ENCODE data around the gene EDIL3.

EDIL3 gene

GRCh38 chr5:84148651-84149050, 236.0 kb downstream of the EDIL3 start:
- H3K9me3 Mint-ChIP-seq, result peaks cover 5% of the 10 kb centered on the region
- no peaks in the 10 kb centered on the region for H3K36me3 Mint-ChIP-seq
- ATAC-seq, result no peak
- DNase-seq (ENCODE audit: low spot score in 2 of 2), result no peak
- H3K4me3 Mint-ChIP-seq, result no peak overlapping the region
- H3K27ac Mint-ChIP-seq, result no peak overlapping the region
- no peaks in the 10 kb centered on the region for H3K4me1 Mint-ChIP-seq

- DNase-seq (ENCODE audit: low spot score in 2 of 2), result no peak
- H3K4me3 Mint-ChIP-seq, result no peak overlapping the region
- no peaks in the 10 kb centered on the region for H3K36me3 Mint-ChIP-seq
- H3K27ac Mint-ChIP-seq, result no peak overlapping the region
- no peak for ATAC-seq
- peaks cover 11% of the 10 kb centered on the region for H3K9me3 Mint-ChIP-seq
- H3K4me1 Mint-ChIP-seq, result no peaks in the 10 kb centered on the region
Measured at GRCh38 chr5:84137541-84137940, 247.1 kb downstream of the EDIL3 start.

DNA sequence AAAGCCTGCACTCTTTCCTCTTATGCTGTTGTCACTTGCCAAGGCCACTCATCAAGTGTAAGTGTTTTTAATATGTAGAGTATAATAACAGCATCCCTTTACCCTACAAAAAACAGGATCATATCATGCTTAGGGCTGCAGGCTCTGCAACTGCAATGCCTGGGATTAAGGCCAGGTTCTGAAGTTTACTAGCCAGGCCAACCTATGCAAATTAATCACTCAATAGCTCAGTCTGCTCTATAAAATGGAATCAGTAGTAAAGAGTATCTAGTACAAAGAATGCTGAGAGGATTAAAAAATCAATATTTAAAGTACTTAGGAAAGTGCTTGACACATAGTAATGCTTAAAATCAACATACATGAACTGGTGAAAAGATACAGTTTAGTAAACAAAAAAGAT, 253.3 kb downstream of the EDIL3 start:
- ATAC-seq (no peak), DNase-seq (ENCODE audit: low spot score in 2 of 2) (no peak)
- Mint-ChIP-seq H3K4me1 (no peaks in the 10 kb centered on the region), H3K4me3 (no peak overlapping the region), H3K27ac (no peak overlapping the region), H3K36me3 (no peaks in the 10 kb centered on the region), H3K9me3 (peaks cover 6% of the 10 kb centered on the region)

GRCh38 chr5:84130006-84130580, 254.6 kb downstream of the EDIL3 start:
- no peak overlapping the region for H3K27ac Mint-ChIP-seq
- H3K4me3 Mint-ChIP-seq, result no peak overlapping the region
- no peaks in the 10 kb centered on the region for H3K36me3 Mint-ChIP-seq

DNA sequence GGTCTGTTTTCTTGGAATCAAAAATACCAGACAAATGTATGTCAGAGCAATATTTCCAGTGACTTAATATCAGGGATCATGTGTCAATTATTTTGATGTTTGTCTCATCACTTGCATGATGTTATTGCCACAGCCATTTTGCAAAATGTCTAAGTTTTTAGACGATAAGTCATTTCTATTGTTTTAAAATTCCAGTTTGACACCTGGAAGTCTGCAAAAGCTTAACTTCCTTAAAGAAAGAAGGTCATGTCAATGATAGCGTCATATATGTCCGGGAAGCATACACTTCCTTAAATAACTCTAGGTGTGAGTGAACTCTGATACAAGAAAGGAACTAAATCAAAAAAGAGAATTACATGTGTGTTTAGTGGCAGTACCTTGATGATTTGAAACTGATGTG, 259.5 kb downstream of the EDIL3 start:
- ATAC-seq (no peak), DNase-seq (ENCODE audit: low spot score in 2 of 2) (no peak)
- Mint-ChIP-seq H3K9me3 (peaks cover 9% of the 10 kb centered on the region), H3K4me3 (no peak overlapping the region), H3K27ac (no peak overlapping the region), H3K4me1 (no peaks in the 10 kb centered on the region), H3K36me3 (no peaks in the 10 kb centered on the region)

More at GRCh38 chr5:84130006-84130580, 254.6 kb downstream of the EDIL3 start:
- ATAC-seq (no peak), DNase-seq (ENCODE audit: low spot score in 2 of 2) (no peak)
- Mint-ChIP-seq H3K4me1 (no peaks in the 10 kb centered on the region), H3K9me3 (peaks cover 6% of the 10 kb centered on the region)

DNA sequence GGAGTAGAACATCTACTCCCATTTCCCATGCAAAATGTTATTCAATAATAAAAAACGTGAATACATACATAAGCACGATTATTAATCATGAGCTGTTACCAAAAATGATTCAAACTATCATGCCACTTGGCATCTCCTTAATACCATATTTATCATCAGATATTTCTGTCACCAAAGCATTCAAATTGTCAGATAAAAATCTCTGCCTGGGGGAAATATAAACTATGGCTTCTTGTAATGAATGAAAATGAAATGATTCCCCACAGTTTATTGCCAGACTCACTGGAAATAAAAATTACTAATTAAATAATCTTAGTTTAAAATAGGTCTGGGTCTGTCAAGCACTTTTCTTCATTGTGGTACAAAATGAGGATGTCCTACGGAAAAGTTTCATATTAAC, 265.4 kb downstream of the EDIL3 start:
- no peak overlapping the region for H3K4me3 Mint-ChIP-seq
- DNase-seq (ENCODE audit: low spot score in 2 of 2) (no peak), ATAC-seq (no peak)
- H3K27ac Mint-ChIP-seq, result no peak overlapping the region
- peaks cover 6% of the 10 kb centered on the region for H3K9me3 Mint-ChIP-seq
- no peaks in the 10 kb centered on the region for H3K4me1 Mint-ChIP-seq
- no peaks in the 10 kb centered on the region for H3K36me3 Mint-ChIP-seq

DNA sequence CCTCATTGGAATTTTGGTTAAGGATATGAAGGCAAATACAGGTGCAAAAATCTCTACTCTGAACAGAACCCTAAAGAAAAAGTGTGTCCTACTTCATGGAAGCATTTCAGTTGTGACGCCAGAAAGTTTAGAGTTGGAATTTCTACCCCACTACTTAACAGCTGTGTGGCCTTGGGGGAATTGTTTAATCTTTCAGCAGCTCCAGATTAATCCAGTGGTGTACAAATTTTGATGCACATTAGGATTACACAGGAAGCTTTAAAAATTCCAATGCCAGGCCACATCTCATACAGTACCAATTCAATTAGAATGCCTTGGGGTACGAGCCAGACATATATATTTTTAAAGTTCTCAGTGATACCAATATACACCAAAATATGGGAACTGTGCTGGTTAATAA, 266.1 kb downstream of the EDIL3 start:
- no peaks in the 10 kb centered on the region for H3K36me3 Mint-ChIP-seq
- no peak for DNase-seq (ENCODE audit: low spot score in 2 of 2)
- H3K9me3 Mint-ChIP-seq, result peaks cover 6% of the 10 kb centered on the region
- no peak overlapping the region for H3K27ac Mint-ChIP-seq
- no peak for ATAC-seq
- no peaks in the 10 kb centered on the region for H3K4me1 Mint-ChIP-seq
- H3K4me3 Mint-ChIP-seq, result no peak overlapping the region

- Mint-ChIP-seq H3K4me3 (no peak overlapping the region), H3K4me1 (no peaks in the 10 kb centered on the region), H3K36me3 (no peaks in the 10 kb centered on the region), H3K27ac (no peak overlapping the region), H3K9me3 (peaks cover 13% of the 10 kb centered on the region)
- DNase-seq (ENCODE audit: low spot score in 2 of 2), result no peak
- no peak for ATAC-seq
Measured at GRCh38 chr5:84115727-84116126, 269.0 kb downstream of the EDIL3 start.

GRCh38 chr5:84113246-84114105, 271.2 kb downstream of the EDIL3 start:
- Mint-ChIP-seq H3K36me3 (no peaks in the 10 kb centered on the region), H3K4me1 (no peaks in the 10 kb centered on the region), H3K9me3 (peaks cover 15% of the 10 kb centered on the region), H3K27ac (no peak overlapping the region), H3K4me3 (no peak overlapping the region)
- DNase-seq (ENCODE audit: low spot score in 2 of 2) (no peak), ATAC-seq (no peak)

GRCh38 chr5:84092738-84093137, 291.9 kb downstream of the EDIL3 start:
- no peaks in the 10 kb centered on the region for H3K36me3 Mint-ChIP-seq
- no peak overlapping the region for H3K4me3 Mint-ChIP-seq
- H3K9me3 Mint-ChIP-seq, result peaks cover 11% of the 10 kb centered on the region
- no peak for ATAC-seq
- no peak overlapping the region for H3K27ac Mint-ChIP-seq
- no peaks in the 10 kb centered on the region for H3K4me1 Mint-ChIP-seq
- no peak for DNase-seq (ENCODE audit: low spot score in 2 of 2)

DNA sequence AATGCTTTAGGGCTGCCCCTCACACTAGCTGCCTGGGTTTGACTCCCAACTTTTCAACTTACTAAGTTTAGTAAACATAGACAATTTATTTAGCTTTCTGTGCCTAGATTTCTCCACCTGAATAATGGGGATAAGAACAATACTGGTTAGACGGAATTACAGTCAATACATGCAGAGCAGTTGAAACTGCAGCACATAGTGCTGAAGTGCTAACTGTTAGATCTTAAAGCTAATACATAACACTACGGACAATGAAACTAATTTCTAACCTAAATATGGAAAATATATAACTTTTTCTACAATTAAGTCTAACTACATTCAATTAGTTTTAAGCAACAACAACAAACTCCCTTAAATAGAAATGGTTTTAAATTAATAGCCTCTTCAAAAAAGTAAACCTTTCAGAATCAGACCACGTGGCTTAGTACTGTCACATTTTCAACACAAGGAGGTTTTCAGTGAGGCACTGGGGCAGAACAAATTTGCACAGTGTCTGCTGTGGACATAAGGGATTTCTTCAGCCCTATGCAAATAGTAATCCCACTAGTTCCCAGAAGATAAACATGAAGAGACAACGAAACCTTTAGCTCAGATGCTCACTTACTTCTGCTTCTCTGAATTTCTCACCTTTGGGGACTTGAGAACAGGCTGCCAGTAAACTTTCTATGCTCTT, 293.4 kb downstream of the EDIL3 start:
- Mint-ChIP-seq H3K4me1 (no peaks in the 10 kb centered on the region), H3K27ac (no peak overlapping the region), H3K36me3 (no peaks in the 10 kb centered on the region), H3K9me3 (peaks cover 11% of the 10 kb centered on the region), H3K4me3 (no peak overlapping the region)
- DNase-seq (ENCODE audit: low spot score in 2 of 2) (no peak), ATAC-seq (no peak)

GRCh38 chr5:84088996-84089395, 295.7 kb downstream of the EDIL3 start:
- no peak for DNase-seq (ENCODE audit: low spot score in 2 of 2)
- Mint-ChIP-seq H3K27ac (no peak overlapping the region), H3K4me3 (no peak overlapping the region), H3K9me3 (peaks cover 14% of the 10 kb centered on the region), H3K4me1 (no peaks in the 10 kb centered on the region), H3K36me3 (no peaks in the 10 kb centered on the region)
- ATAC-seq, result no peak

- Mint-ChIP-seq H3K27ac (no peak overlapping the region), H3K9me3 (peaks cover 9% of the 10 kb centered on the region), H3K36me3 (no peaks in the 10 kb centered on the region), H3K4me1 (no peaks in the 10 kb centered on the region), H3K4me3 (no peak overlapping the region)
- DNase-seq (ENCODE audit: low spot score in 2 of 2) (no peak), ATAC-seq (no peak)
Measured at GRCh38 chr5:84086511-84086910, 298.2 kb downstream of the EDIL3 start.

DNA sequence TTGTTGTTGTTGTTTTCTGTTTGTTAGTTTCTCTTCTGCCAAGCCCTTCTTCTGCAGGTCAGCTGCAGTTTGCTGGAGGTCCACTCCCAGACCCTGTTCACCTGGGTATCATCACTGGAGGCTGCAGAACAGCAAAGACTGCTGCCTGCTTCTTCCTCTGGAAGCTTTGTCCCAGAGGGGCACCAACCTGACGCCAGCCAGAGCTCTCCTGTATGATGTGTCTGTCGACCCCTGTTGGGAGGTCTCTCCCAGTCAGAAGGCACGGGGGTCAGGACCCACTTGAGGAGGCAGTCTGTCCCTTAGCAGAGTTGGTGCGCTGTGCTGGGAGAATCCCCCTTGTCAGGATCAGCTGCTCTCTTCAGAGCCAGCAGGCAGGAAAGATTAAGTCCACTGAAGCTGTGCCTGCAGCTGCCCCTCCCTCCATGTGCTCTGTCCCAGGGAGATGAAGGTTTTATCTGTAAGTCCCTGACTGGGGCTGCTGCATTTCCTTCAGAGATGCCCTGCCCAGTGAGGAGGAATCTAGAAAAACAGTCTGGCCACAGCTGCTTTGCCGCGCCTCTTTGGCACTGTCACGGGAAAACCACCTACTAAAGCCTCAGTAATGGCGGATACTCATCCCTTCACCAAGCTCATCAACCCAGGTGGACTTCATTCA, 299.2 kb downstream of the EDIL3 start:
- Mint-ChIP-seq H3K4me1 (no peaks in the 10 kb centered on the region), H3K36me3 (no peaks in the 10 kb centered on the region), H3K27ac (no peak overlapping the region), H3K9me3 (peaks cover 15% of the 10 kb centered on the region), H3K4me3 (no peak overlapping the region)
- ATAC-seq (no peak), DNase-seq (ENCODE audit: low spot score in 2 of 2) (no peak)

DNA sequence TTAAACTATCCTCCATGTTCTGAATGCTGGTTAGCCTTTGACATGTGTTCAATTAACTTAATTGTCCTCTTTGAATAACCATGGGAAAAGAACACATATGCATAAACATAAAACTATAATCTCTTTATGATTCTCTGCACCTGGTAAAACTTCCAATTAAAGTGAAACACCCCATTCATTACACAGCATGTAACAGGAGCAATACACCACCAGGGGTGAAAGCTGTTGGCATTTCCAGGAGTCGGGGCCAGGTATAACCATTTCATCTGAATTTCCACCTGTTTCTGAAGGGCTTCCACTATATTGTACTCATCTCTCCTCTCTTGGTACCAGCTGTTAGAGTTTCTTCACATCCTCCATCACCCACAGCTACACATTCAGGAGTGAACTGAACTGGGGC, 303.8 kb downstream of the EDIL3 start:
- no peak for ATAC-seq
- Mint-ChIP-seq H3K27ac (no peak overlapping the region), H3K4me1 (no peaks in the 10 kb centered on the region), H3K9me3 (peaks cover 19% of the 10 kb centered on the region), H3K4me3 (no peak overlapping the region), H3K36me3 (no peaks in the 10 kb centered on the region)
- DNase-seq (ENCODE audit: low spot score in 2 of 2), result no peak

All from stimulated activated effector memory CD8-positive, alpha-beta T cell treated with anti-CD3 and anti-CD28 coated beads, Interleukin-12 subunit alpha, Interleukin-12 subunit beta, amount 100 ng/mL, for 72 hours (primary cell).